ENCODE results near the gene ANG.
A peak's percentile ranks its signal among the peaks of the same experiment; 100 is the strongest.

The ANG gene

DNA sequence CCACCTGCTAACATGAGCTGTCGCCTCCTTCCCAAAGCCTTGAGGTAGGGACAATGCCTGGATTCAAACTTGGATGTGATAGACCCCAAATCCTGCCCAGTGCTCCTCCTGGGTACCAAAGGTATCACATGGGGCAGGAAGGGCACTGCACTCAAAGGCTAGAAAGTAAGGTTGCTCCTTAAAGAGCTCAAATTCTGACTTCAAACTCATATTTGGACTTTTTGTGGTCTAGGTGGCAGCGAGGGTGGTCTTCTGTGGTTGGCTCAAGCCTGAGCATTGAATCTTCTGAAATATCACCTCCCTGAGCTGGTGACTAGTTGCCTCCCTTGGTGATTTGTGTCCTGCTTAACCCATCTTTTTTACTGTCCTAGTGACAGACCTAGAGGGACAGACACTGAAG lies 12.5 kb upstream of the ANG start:
- DNase-seq (ENCODE audit: low read depth), result no peak

DNA sequence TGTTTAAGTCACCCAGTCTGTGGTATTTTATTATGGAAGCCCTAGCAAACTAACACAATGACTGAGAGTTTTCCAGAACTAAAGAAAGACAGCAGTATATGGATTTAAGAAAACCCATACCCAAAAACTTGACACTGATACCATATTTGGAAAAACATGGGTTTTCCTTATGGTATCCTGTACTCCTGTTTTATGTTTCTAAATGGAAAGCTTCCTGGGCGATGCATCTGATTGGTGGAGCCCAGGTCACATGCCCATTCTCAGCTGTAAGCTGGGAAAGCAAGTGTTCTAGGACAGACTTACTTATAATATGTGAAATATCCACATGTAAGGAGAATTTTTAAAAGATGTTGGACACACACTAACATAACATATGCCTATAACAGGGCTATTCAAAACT lies 8.7 kb upstream of the ANG start:
- DNase-seq (ENCODE audit: low read depth), result no peak

DNA sequence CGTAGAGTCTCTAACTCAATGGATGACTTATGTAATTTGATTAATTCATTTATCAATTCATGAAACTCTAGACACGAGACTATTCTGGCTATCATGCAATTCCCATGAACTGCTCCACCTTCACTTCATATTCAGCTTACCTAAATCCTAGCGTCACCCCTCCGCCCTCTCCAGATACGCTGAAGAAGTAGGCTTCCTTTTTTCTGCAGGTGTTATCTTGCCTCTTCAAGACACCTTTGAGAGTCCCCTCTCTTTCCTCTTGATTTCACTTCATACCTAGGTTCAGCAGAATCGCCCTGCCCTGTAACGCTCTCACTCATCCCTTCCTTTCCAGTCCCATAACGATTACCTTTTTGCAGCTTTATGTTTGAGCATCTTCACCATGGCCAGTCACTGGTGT lies 8.2 kb upstream of the ANG start:
- DNase-seq (ENCODE audit: low read depth), result no peak

DNA sequence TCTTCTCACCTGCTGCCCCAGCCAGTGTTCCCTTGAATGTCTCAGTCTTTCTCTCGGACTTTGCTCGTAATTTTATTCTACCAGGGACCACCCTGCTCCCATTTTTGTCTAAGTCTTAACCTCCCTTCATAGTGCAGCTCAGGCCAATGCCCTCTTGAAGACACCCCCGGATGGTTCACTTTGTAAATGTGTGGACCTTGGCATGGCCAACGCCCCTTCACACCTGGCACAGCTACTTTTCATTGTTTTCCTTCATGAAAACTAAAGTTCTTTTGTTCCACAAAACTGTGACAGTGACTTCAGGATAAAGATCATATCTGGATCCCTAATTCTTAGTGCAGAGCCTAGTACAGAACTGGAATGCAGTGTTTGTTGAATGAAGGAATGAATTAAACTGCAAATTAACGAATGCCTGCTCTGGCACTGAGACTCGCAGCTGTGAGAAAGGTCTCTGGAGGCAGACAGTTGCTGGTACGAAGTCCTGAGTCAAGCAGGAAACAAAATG lies 7.7 kb upstream of the ANG start:
- DNase-seq (ENCODE audit: low read depth), result no peak

DNA sequence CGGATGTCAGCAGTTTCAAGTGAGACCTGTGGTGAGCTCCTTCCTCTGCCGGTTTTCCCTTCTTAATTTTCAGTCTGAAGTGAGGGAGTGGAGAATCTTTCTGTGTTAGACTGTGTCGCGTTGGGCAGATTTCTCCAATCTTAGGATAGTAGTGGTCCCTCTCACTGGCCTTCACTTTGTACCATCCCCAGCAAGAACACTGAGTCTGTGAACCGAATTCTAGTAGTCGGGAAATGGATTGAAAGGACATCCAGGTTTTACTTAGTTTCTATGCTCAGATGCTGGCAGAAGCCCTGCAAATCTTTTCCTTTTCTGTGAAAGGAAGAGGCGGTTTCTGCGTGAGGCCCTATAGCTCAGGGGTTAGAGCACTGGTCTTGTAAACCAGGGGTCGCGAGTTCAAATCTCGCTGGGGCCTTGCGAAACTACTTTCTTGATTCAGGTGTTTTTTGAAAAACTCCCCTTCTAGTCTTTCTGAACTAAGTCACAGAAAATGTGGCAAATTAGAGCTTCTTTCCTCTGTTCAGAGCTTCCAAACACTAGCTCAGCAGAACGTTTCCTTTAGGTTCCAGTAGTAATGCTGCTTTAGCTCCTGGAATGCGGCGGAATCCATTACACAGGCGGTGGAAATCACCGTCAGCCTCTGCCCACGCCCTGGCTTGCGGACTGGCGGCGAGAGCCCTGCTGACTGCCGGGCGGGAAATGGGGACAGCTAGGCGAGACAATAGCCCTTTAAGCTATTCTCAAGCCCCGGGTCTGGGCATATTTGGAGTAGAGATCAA lies 7.0 kb upstream of the ANG start:
- DNase-seq (ENCODE audit: low read depth), result peak; percentile 80

DNA sequence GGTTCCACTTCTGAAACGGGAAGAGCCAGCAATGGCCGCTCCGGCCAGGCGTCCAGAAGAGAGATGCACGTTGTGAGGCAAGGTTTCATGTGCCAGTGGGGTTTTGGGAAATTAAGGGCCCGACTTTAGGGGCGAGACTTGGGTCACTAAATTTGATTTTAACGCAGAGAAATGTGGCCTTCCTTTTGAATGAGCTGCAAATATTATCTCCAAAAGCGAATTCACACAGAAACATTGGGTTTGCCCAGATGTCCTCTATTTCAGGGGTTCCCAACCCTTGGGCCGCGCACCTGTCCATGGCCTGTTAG lies 6.5 kb upstream of the ANG start:
- DNase-seq (ENCODE audit: low read depth), result no peak

DNA sequence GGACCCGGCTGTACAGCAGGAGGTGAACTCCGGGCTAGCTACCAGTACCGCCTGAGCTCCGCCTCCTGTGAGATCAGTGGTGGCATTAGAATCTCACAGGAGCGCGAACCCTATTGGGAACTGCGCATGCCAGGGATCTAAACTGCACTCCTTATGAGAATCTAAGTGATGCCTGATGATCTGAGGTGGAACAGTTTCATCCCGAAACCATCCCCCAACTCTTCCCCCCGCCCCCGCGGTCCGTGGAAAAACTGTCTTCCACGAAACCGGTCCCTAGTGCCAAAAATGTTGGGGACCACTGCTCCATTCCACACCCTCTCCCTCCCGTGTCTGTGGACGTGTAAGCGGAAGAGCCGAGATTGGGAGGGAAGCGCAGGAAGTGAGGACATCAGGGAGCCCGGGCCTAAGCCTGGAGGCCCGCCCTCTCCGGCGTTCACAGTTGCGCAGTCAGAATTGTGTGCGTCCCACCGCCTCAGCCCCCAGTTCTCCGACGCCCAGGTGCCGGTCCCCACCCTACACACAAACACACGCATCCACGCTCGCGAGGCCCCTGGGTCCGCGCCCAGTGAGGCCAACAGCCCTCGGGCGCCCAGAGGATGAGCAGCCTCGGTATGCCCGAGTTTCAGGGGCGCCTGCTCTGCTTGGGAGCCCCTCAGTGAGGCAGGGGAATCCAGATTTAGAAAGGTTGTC lies 6.0 kb upstream of the ANG start:
- peak; percentile 63 for DNase-seq (ENCODE audit: low read depth)

DNA sequence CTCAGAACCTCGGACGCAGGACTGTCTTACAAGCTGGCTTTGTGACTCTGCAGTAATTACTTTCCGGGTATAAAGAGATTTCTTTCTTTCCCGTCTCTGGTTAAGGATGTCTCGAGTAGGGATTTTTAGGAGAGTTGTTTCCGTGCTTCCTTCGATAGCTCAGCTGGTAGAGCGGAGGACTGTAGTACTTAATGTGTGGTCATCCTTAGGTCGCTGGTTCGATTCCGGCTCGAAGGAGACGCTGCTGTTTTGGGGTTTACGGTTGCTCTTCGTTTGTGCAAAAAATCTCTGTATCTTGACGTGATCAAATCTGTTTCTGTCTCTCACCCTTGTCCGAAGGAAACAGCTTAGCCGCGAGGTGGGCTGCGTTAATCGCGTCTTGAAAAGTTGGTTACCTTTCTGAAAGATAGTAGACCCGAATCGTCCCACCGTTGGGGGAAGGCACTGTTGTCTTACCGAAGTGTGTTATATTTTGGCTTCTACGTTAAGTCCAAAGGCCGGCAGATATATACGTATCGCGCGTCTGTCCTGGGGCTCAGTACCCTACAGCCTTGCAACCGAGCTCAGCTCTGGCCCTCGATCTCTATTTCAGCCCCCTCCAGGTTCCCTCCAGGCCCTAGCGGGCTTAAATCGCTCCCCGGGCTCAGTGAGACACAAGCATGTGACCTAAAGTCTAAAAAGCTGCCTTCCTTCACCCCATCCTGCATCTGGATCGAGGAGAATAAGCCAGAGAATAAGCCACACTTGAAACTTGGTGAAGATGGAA lies 5.3 kb upstream of the ANG start:
- DNase-seq (ENCODE audit: low read depth), result peak; percentile 56

DNA sequence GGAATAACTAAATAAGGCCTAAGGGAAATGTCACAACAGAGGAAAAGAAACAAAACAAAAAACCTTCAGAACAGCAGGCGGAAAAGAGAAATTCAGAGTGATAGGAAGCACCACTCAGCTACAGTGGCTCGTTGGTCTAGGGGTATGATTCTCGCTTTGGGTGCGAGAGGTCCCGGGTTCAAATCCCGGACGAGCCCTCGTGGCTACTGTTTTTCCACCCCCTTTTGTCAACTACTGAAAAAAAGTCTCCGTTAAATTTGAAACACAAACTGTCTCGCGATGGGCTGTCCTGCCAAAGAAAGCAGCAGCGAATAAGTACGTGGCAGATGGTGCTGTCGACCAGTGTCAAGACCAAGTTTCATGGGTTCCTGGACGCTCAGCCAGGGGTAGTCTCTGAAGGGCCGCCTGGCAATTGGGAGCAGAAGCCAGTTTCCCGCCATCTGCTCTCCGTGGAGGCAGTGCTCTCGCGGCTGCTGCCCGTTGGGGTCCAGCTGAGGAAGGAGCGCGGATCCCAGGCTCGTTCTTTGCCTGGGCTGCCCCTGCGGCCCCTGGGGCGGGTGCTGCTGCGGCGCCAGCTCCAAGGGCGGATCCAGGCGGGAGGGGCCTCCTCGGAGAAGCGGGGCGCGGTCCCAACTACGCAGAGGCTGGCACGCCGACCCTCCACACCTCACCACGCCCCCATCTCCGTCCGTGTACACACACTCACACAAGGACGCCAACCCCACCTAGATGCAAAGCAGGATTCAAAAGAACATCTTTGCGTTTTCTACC lies 4.5 kb upstream of the ANG start, which contains the start of gene RNASE4:
Gene RNASE4, plus strand, starts transcription at position 670 of the 771 bp plus-strand sequence. CDS start 14,812 bp downstream, outside the sequence.
- peak; percentile 68 for DNase-seq (ENCODE audit: low read depth)

DNA sequence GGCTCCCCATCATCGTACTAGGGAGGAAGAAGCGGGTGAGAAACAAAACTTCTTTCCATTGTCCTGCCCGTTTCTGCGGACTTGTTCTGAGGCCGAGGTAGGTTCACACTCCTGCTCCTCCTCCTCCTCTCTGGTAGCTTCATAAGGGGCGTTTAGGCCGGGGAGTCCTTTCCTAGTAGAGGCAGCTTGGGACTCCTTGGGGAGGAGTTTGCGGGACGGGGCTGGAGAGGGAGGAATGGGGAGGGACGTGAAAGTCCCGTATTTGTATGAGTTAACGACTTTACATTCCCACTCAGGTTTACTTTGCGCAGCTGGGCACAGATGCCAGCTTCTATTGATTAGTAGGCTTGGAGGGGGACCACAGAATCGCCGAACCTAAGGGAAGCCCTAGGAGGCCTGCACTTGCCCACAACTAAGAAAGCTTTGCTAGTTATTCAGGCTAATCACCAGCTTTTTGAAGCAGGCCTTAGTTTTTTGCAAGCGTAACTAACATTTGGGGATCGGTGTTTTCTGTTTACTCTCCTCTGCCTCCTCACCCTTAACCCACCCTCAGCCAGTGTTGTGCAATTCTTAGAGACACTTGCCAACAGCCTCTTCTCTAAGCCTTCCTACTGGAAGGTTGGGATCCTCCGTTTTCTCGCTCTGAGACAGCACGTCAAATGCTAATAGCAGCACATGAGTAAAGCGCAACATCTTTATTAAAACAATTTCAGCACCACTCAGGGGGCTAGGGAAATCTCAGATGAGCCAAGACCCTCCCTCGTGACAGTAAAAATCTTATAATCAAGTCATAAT lies 3.7 kb upstream of the ANG start:
- no peak for DNase-seq (ENCODE audit: low read depth)

DNA sequence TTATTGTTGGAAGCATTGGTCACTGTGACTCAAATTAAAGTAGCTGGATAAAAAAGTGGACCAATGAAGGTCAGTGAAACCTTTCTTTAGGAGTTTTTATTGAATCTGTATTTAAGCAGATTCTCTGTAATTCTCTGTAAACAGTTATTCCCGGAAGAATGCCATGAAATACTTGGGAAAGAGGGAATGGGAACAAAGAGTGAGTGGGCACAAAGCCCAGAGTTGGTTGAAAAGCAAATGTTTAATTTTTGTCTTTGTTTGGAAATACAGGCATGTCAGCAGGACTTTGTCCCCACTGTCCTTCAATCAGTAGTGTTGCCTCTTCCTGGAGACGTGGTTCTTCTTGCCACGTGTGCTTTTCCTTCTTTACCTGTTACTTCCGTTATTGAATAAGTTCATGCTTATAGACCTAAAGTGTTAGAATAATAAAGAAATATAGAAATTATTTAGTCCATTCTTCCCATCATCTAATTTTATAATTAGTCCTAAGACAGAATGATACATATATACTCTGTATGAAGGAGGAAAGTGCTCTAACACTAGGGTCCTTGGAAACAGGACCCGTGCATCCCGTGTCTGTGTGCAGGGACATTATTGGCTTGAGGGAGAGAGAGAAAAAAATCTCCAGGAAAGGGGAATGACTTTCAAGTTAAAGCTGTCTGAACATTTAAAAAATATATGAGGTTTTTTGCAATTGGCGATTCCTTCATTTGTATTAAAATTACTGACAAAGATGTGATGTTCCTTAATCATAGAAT lies 2.0 kb upstream of the ANG start:
- no peak for DNase-seq (ENCODE audit: low read depth)

DNA sequence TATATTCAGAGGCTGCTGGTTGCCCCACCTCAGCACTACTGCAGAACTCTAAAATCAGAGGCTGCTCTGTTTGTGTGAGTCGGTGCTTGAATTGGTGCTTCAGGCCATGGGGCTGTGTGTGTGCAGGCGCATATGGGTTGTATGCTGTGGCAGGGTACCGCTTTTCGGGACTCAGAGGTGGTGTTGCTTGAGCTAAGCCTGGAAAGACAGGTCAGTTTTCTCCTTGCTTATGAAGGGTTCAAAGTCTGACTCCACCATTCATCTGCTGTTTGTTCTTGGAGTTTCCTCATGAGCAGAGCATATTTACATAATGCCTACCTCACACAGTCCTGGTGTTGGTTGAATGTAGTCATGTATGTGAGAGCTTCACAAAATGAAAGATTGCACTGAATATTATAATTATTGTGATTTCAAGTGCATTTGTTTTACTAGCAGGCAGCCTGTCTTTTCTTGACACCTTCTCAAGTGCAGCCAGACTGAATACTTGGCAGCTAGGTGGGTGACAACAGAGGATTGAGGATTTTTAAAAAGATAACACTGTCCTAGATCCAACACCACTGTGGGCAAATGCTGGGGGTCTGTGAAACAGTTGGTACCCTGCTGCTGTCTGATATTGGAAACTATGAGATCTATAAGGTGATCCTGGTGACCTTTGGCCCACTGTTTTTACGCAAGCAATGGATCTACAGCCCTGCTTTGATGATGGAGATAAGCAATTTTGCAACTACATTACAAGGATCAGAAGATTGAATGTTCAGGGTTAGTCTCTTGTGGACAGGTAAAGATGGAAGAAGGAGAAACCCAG lies 1.0 kb upstream of the ANG start:
- DNase-seq (ENCODE audit: low read depth), result no peak

DNA sequence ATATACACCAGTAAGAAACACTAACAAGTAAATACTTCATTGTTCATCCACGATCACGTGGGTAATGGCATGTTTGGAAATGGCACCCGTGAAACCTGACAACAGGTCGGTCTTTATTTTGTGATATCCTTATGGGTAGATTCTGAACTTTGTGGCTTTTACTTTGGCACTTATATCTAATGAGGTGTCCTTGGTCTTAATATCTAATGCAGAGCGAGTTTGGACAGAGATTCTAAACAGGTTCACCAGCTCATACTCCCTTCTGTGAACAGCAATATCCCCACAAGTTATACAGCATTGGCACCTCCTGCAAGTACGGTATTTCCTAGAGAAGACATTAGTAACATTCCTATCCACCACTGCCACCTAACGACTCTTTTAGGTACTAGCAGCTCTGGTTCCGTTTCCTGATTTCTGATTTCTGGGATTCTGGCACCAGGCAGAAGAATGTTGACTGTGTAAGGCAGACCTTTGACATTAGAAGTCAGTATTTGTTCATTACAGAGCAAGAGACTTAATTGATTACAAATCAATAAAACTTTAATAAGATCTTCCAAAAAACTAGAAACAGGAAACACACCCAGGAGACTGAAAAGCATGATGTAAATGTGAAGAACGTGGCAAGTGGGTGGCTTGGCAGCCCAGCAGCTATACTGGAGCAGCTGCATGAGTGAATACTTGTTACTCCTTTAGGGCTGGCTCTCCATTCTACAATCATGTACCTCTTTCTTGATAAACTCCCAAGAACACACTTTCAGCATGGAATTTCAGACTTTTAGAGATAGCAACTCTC lies 2.5 kb downstream of the ANG start:
- peak; percentile 14 for DNase-seq (ENCODE audit: low read depth)

DNA sequence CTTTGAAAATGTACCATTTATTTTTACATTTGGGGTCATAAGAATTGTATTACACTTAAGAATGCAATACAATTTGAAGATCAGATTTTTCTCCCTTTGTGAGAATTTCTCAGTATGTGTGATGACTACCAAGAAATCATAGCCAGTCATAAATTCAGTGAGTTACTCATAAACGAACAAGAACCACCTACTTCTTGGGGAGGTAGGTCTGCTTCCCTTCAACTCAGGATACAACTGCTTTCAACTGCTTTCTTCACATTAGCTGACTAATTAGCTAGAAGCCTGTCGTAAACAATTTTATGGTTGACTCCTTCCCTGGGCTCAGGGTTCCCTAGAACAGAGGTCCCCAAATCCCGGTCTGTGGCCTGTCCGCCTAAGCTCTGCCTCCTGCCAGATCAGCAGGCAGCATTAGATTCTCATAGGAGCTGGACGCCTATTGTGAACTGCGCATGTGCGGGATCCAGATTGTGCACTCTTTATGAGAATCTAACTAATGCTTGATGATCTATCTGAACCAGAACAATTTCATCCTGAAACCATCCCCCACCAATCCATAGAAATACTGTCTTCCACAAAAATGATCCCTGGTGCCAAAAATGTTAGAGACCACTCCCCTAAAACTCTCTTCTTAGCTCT lies 3.7 kb downstream of the ANG start:
- no peak for DNase-seq (ENCODE audit: low read depth)

DNA sequence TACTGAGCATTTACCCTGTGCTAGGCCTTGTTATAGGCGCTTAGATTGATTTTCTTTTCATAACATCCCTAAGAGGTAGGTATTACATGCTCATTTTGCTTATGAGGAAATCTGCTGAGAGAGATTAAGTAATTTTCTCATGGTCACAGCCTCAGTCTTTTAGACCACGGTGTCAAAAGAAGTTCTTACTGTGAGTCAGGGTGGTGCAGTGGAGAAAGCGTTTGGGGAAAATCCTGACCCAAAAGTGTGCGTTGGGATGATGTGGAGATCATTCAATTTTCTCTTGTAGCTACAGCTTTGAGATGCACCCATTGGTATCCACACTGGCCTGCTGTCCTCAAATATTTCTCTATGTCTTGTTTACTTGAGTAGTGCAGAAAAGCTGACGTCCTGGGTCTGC lies 8.2 kb downstream of the ANG start:
- DNase-seq (ENCODE audit: low read depth), result no peak

DNA sequence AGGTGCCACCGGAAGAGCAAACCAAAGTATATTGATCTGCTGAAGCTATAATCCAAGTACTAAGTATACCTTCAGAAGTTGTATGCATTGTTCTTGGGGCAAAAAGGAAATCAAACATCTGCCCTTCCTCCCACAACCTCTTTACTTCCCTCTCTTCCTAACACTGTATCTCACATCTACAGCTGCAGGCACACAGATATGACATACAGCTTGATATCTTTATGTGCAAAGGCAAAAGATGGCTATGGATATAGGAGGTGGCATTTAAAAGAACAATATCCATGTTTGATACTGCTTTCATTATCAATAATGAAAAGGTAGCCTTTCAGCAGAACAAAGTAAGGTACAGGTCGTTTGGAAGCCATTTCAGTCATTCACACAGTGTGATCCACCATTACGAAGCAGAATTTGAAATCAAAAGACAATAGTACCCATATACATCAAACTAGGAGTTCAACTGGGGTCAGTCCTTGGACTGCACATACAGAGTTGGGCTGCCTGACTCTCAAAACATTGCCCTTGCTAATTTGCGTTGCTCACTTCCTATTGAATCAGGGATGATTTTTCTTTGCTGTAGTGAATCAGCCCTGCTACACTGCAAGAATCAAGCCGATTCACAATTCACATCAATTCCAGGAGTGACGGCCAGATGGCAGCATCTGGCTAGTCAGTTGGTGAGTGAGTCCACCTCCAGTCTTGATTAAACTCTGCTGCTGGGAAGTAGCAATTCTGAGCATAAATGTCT lies 8.9 kb downstream of the ANG start:
- peak; percentile 48 for DNase-seq (ENCODE audit: low read depth)

DNA sequence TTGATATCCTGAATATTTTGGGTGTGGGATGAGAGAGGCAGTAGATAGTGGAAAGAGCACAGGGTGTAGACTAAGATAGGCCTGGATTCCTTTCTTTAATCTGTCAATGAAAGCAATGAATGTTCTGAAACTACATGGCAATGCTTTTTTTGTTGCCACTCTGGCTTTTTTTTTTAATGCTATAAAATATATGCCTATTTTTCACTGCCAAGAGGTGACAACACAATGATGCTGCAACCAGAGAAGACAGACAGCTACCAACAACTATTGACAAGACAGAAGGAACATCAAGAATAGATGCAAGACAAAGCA lies 9.4 kb downstream of the ANG start:
- no peak for DNase-seq (ENCODE audit: low read depth)

DNA sequence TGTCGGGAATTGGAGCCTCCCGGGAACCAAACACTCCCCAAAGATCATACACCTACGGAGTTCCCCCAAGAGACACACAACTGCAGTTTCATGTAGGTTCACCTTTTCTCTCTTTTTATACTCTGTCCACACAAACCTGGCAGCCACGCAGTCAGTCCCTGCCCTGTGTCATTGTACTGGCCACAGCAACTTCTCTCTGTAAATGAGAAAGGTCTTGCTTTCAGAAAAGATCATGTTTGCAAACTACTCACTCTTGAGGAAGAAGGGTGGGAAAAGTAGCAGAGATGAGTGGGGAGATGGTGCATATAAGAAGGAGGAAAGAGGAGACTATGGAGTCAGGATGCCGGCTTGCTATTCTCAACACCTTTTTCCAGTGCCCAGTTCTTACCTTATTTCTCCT lies 10.4 kb downstream of the ANG start:
- DNase-seq (ENCODE audit: low read depth), result no peak

Data from activated gamma-delta T cell treated with anti-CD3 and anti-CD28 coated beads, Interleukin-2, amount 50 U/mL, for 16 hours (primary cell).